HAP-1 (cell line): ENCODE measurements around the gene CASKIN1.
A peak's percentile ranks its signal among the peaks of the same experiment; 100 is the strongest.
"Not testable (repeated sequence)": the region's sequence is repeated elsewhere in the genome, so short reads cannot be mapped to it uniquely, and the experiment has no call there.

ENCODE experiments used
- DNase-seq, 2 experiments: peaks; one replicate each; pipeline ENCODE4 v3.0.0-alpha.2; 2016 to 2020; ENCODE audit warnings: low spot score in 2 of 2
- H3K27me3 ChIP-seq: fragments of 250-450 bp; sonication (Bioruptor Pico); 2 replicates; pipeline ENCODE4 v1.5.1; 2020; ENCODE audit warnings: low read depth, mild to moderate bottlenecking, moderate library complexity
- H3K36me3 ChIP-seq: fragments of 250-450 bp; sonication (Bioruptor Pico); replicated peaks from 2 replicates; pipeline ENCODE4 v1.5.1; 2020; ENCODE audit warnings: mild to moderate bottlenecking
- H3K4me1 ChIP-seq: fragments of 250-450 bp; sonication (Bioruptor Pico); 2 replicates; pipeline ENCODE4 v1.5.1; 2020; ENCODE audit warnings: mild to moderate bottlenecking
- H3K4me3 ChIP-seq: fragments of 250-450 bp; sonication (Bioruptor Pico); 2 replicates; pipeline ENCODE4 v1.5.1; 2020; ENCODE audit warnings: mild to moderate bottlenecking, moderate library complexity
- H3K9me3 ChIP-seq: fragments of 250-450 bp; sonication (Bioruptor Pico); 2 replicates; pipeline ENCODE4 v1.5.1; 2020; ENCODE audit warnings: mild to moderate bottlenecking, moderate library complexity
- in situ Hi-C: fragments of 300-500 bp; cut with MboI; formaldehyde crosslinking; loops from 3 replicates; pipeline ENCODE4 v1.14.3; 2020; ENCODE audit warnings: low sequenced_read_pairs, inconsistent platforms, mixed read lengths

CASKIN1 gene

GRCh38 chr16:2209258-2210008, 13.0 kb upstream of the CASKIN1 start:
- Histone ChIP-seq H3K27me3 (no peaks in the 10 kb centered on the region), H3K4me1 (peaks cover 18% of the 10 kb centered on the region), H3K4me3 (no peak overlapping the region), H3K9me3 (no peaks in the 10 kb centered on the region), H3K36me3 (peaks cover 42% of the 10 kb centered on the region)
- in situ Hi-C loops, result no loop called here
- no peak for DNase-seq

GRCh38 chr16:2208772-2209171, 12.4 kb upstream of the CASKIN1 start:
- H3K4me1 ChIP-seq, result peaks cover 19% of the 10 kb centered on the region
- no peak overlapping the region for H3K4me3 ChIP-seq
- H3K27me3 ChIP-seq, result no peaks in the 10 kb centered on the region
- H3K36me3 ChIP-seq, result peaks cover 42% of the 10 kb centered on the region
- in situ Hi-C loops, result no loop called here
- no peaks in the 10 kb centered on the region for H3K9me3 ChIP-seq
- no peak for DNase-seq

- H3K4me3 ChIP-seq, result no peak overlapping the region
- peaks cover 19% of the 10 kb centered on the region for H3K4me1 ChIP-seq
- DNase-seq, result no peak
- in situ Hi-C loops, result no loop called here
- peaks cover 42% of the 10 kb centered on the region for H3K36me3 ChIP-seq
- H3K27me3 ChIP-seq, result no peaks in the 10 kb centered on the region
- no peaks in the 10 kb centered on the region for H3K9me3 ChIP-seq
These were observed 11.9 kb upstream of the CASKIN1 start for GRCh38 chr16:2208308-2208707.

GRCh38 chr16:2207872-2208271, 11.5 kb upstream of the CASKIN1 start:
- H3K27me3 ChIP-seq, result no peaks in the 10 kb centered on the region
- no peaks in the 10 kb centered on the region for H3K9me3 ChIP-seq
- no peak for DNase-seq
- in situ Hi-C loops, result no loop called here
- H3K4me1 ChIP-seq, result peaks cover 17% of the 10 kb centered on the region
- peaks cover 42% of the 10 kb centered on the region for H3K36me3 ChIP-seq
- H3K4me3 ChIP-seq, result no peak overlapping the region

- Histone ChIP-seq H3K4me3 (no peak overlapping the region; the same call in 1 of the 2 replicates), H3K9me3 (no peaks in the 10 kb centered on the region)
These were observed 10.5 kb upstream of the CASKIN1 start for GRCh38 chr16:2206780-2207433.

GRCh38 chr16:2206420-2206779, 10.0 kb upstream of the CASKIN1 start:
- Histone ChIP-seq H3K4me3 (peak overlapping the region; percentile 100), H3K36me3 (peaks cover 36% of the 10 kb centered on the region), H3K9me3 (no peaks in the 10 kb centered on the region), H3K27me3 (no peaks in the 10 kb centered on the region), H3K4me1 (peaks cover 8% of the 10 kb centered on the region)
- in situ Hi-C loops, result no loop called here
- no peak for DNase-seq

More at GRCh38 chr16:2206780-2207433, 10.5 kb upstream of the CASKIN1 start:
- in situ Hi-C loops, result no loop called here
- Histone ChIP-seq H3K4me1 (peaks cover 8% of the 10 kb centered on the region), H3K36me3 (peaks cover 36% of the 10 kb centered on the region), H3K27me3 (no peaks in the 10 kb centered on the region)
- DNase-seq, result no peak

- Histone ChIP-seq H3K4me1 (peaks cover 8% of the 10 kb centered on the region), H3K27me3 (no peaks in the 10 kb centered on the region), H3K9me3 (no peaks in the 10 kb centered on the region), H3K36me3 (peaks cover 36% of the 10 kb centered on the region), H3K4me3 (peak overlapping the region; percentile 100)
- in situ Hi-C loops, result no loop called here
- no peak for DNase-seq
These were observed 9.5 kb upstream of the CASKIN1 start for GRCh38 chr16:2205967-2206313.

GRCh38 chr16:2205104-2205966, 8.9 kb upstream of the CASKIN1 start, which contains the start of gene MLST8:
MLST8 (plus strand) TSS chr16:2205454; CDS start chr16:2206086, 632 bp downstream.
- H3K27me3 ChIP-seq, result no peaks in the 10 kb centered on the region
- DNase-seq, result peak; percentile 72 to 82
- in situ Hi-C loops, result no loop called here
- H3K4me1 ChIP-seq, result peaks cover 8% of the 10 kb centered on the region
- H3K36me3 ChIP-seq, result peaks cover 36% of the 10 kb centered on the region
- H3K4me3 ChIP-seq, result peak within 1 kb of the TSS; percentile 100
- H3K9me3 ChIP-seq, result no peaks in the 10 kb centered on the region

GRCh38 chr16:2204416-2205103, 8.2 kb upstream of the CASKIN1 start:
- Histone ChIP-seq H3K27me3 (no peaks in the 10 kb centered on the region), H3K4me3 (peak overlapping the region; percentile 100), H3K9me3 (no peaks in the 10 kb centered on the region), H3K4me1 (peaks cover 8% of the 10 kb centered on the region), H3K36me3 (peaks cover 33% of the 10 kb centered on the region)
- no peak for DNase-seq
- in situ Hi-C loops, result no loop called here

- H3K9me3 ChIP-seq, in situ Hi-C loops, H3K27me3 ChIP-seq, H3K4me3 ChIP-seq, DNase-seq, H3K4me1 ChIP-seq: not testable (repeated sequence)
- H3K36me3 ChIP-seq, result peaks cover 20% of the 10 kb centered on the region
These were observed 6.8 kb upstream of the CASKIN1 start for GRCh38 chr16:2203119-2203688.

- no peak overlapping the region for H3K4me3 ChIP-seq
- in situ Hi-C loops, result no loop called here
- no peak for DNase-seq
- H3K27me3 ChIP-seq, result no peaks in the 10 kb centered on the region
- 0 out of 2 replicates have a peak, but pooled peaks cover under 1% of the 10 kb centered on the region for H3K36me3 ChIP-seq
- no peaks in the 10 kb centered on the region for H3K9me3 ChIP-seq
- peaks cover 7% of the 10 kb centered on the region for H3K4me1 ChIP-seq
These were observed 3.9 kb upstream of the CASKIN1 start for GRCh38 chr16:2200313-2200712.

GRCh38 chr16:2199621-2200139, 3.3 kb upstream of the CASKIN1 start:
- Histone ChIP-seq H3K36me3 (no peaks in the 10 kb centered on the region), H3K4me3 (no peak overlapping the region), H3K4me1 (peaks cover 13% of the 10 kb centered on the region), H3K27me3 (no peaks in the 10 kb centered on the region), H3K9me3 (no peaks in the 10 kb centered on the region)
- no peak for DNase-seq
- in situ Hi-C loops, result no loop called here

- no peaks in the 10 kb centered on the region for H3K27me3 ChIP-seq
- in situ Hi-C loops, result no loop called here
- no peaks in the 10 kb centered on the region for H3K9me3 ChIP-seq
These were observed 2.7 kb upstream of the CASKIN1 start for GRCh38 chr16:2199095-2199494.

More at GRCh38 chr16:2199095-2199494, 2.7 kb upstream of the CASKIN1 start:
- H3K36me3 ChIP-seq, result no peaks in the 10 kb centered on the region
- DNase-seq, result no peak
- no peak overlapping the region for H3K4me3 ChIP-seq
- peaks cover 11% of the 10 kb centered on the region for H3K4me1 ChIP-seq
